NOMO-1 treated with dmso at 0.1 percent for 144 hours (cell line): ENCODE measurements around the gene ZNF205.
"Not testable (repeated sequence)": the region's sequence is repeated elsewhere in the genome, so short reads cannot be mapped to it uniquely, and the experiment has no call there.

Experiments used
- DNase-seq: peaks from one replicate; lab custom pipeline; 2025; ENCODE audit not compliant: unreplicated experiment; lab: John Stamatoyannopoulos, UW

The ZNF205 gene

GRCh38 chr16:3129137-3130131 is 17.0 kb downstream of the ZNF205 start:
- DNase-seq, result peak; percentile 81

- DNase-seq, result no peak
Measured at GRCh38 chr16:3131755-3132377, 19.5 kb downstream of the ZNF205 start.

GRCh38 chr16:3133844-3134243 is 21.5 kb downstream of the ZNF205 start:
- no peak for DNase-seq

GRCh38 chr16:3134338-3135125 is 22.1 kb downstream of the ZNF205 start, which contains the start of gene ZNF213:
ZNF213 (plus strand) TSS chr16:3135029; CDS start chr16:3137281, 2,252 bp downstream.
- DNase-seq, result peak; percentile 97

- no peak for DNase-seq
Measured at GRCh38 chr16:3135126-3135715, 22.8 kb downstream of the ZNF205 start.

- no peak for DNase-seq
Measured at GRCh38 chr16:3137267-3137666, 24.9 kb downstream of the ZNF205 start.

- no peak for DNase-seq
Measured at GRCh38 chr16:3138342-3138741, 26.0 kb downstream of the ZNF205 start.

GRCh38 chr16:3138823-3139426 is 26.5 kb downstream of the ZNF205 start:
- no peak for DNase-seq

- not testable (repeated sequence) for DNase-seq
Measured at GRCh38 chr16:3139561-3139960, 27.2 kb downstream of the ZNF205 start.

- no peak for DNase-seq
Measured at GRCh38 chr16:3140603-3141427, 28.4 kb downstream of the ZNF205 start.

GRCh38 chr16:3141781-3142311 is 29.5 kb downstream of the ZNF205 start:
- no peak for DNase-seq

- no peak for DNase-seq
Measured at GRCh38 chr16:3142327-3142726, 29.9 kb downstream of the ZNF205 start.

- no peak for DNase-seq
Measured at GRCh38 chr16:3142770-3143169, 30.4 kb downstream of the ZNF205 start.

GRCh38 chr16:3143189-3143588 is 30.8 kb downstream of the ZNF205 start:
- no peak for DNase-seq

- DNase-seq, result no peak
Measured at GRCh38 chr16:3143598-3144320, 31.4 kb downstream of the ZNF205 start.

- no peak for DNase-seq
Measured at GRCh38 chr16:3144321-3144983, 32.1 kb downstream of the ZNF205 start.

GRCh38 chr16:3145151-3145550 is 32.8 kb downstream of the ZNF205 start:
- no peak for DNase-seq

GRCh38 chr16:3145660-3146059 is 33.3 kb downstream of the ZNF205 start:
- DNase-seq, result no peak
